ENCODE measurements around the gene RENBP.

The RENBP gene

GRCh38 chrX:153885968-153886903 is 58.2 kb downstream of the RENBP start, which contains the start of gene L1CAM:
TSS of gene L1CAM (minus strand) at chrX:153886173. CDS start at chrX:153875836, 10,337 bp downstream.
- no peak for DNase-seq

Measured in NCI-H446 (cell line).